Stimulated activated CD8-positive, alpha-beta memory T cell treated with anti-CD3 and anti-CD28 coated beads, Interleukin-15, amount 100 ng/mL, for 48 hours (primary cell): ENCODE measurements around the gene MRPL20.
A peak's percentile ranks its signal among the peaks of the same experiment; 100 is the strongest.
"Not testable (repeated sequence)": the region's sequence is repeated elsewhere in the genome, so short reads cannot be mapped to it uniquely, and the experiment has no call there.

ENCODE experiments used
- DNase-seq, 2 donors: peaks; one replicate each; pipeline ENCODE4 v3.0.0-alpha.2; 2020; ENCODE audit warnings: low read depth in 2 of 2

MRPL20 gene

GRCh38 chr1:1437033-1437903, 30.2 kb upstream of the MRPL20 start:
- no peak for DNase-seq

GRCh38 chr1:1436630-1437032, 29.5 kb upstream of the MRPL20 start:
- no peak for DNase-seq

- no peak for DNase-seq
These were observed 29.0 kb upstream of the MRPL20 start for GRCh38 chr1:1435911-1436629.

GRCh38 chr1:1435106-1435903, 28.2 kb upstream of the MRPL20 start, which contains the start of gene VWA1:
VWA1 (plus strand) TSS chr1:1435690; CDS start chr1:1435749, 59 bp downstream.
- DNase-seq: peak; percentile 53 to 55

GRCh38 chr1:1434824-1435105, 27.7 kb upstream of the MRPL20 start:
- no peak for DNase-seq

- no peak for DNase-seq
These were observed 27.2 kb upstream of the MRPL20 start for GRCh38 chr1:1434131-1434823.

- peak; percentile 57 to 63 for DNase-seq
These were observed 26.7 kb upstream of the MRPL20 start for GRCh38 chr1:1433804-1434130.

- DNase-seq: no peak
These were observed 26.1 kb upstream of the MRPL20 start for GRCh38 chr1:1432951-1433803.

- DNase-seq: no peak
These were observed 25.3 kb upstream of the MRPL20 start for GRCh38 chr1:1432274-1432950.

GRCh38 chr1:1431845-1432273, 24.8 kb upstream of the MRPL20 start:
- DNase-seq: no peak

- DNase-seq: no peak
These were observed 24.1 kb upstream of the MRPL20 start for GRCh38 chr1:1430992-1431844.

GRCh38 chr1:1430114-1430982, 23.3 kb upstream of the MRPL20 start:
- DNase-seq: no peak

GRCh38 chr1:1429671-1430073, 22.6 kb upstream of the MRPL20 start:
- no peak for DNase-seq

GRCh38 chr1:1428967-1429366, 21.9 kb upstream of the MRPL20 start:
- not testable (repeated sequence) for DNase-seq

GRCh38 chr1:1428174-1428573, 21.1 kb upstream of the MRPL20 start:
- DNase-seq: no peak

- no peak for DNase-seq
These were observed 20.7 kb upstream of the MRPL20 start for GRCh38 chr1:1427820-1428148.

- no peak for DNase-seq
These were observed 20.2 kb upstream of the MRPL20 start for GRCh38 chr1:1427106-1427819.
